H9 (cell line): ENCODE measurements around the gene LPP. TPM values are rescaled to one million over a fixed set of nuclear protein-coding genes. Genes with fewer than 3 reads are reported as not detected.

ENCODE experiments used
- DNase-seq: peaks from one replicate; pipeline ENCODE4 v3.0.0-alpha.2; 2017
- H2AFZ ChIP-seq: one replicate; pipeline ENCODE4 v1.6.1; 2013; ENCODE audit warnings: mild to moderate bottlenecking, low read length, control low read depth, moderate library complexity
- H2AK5ac ChIP-seq: 2 replicates; pipeline ENCODE4 v1.6.1; 2013; ENCODE audit warnings: low read length, control low read depth, mixed read lengths; ENCODE audit not compliant: insufficient read length
- H2BK120ac ChIP-seq: one replicate; pipeline ENCODE4 v1.6.1; 2013; ENCODE audit warnings: low read depth, mild to moderate bottlenecking, low read length, control low read depth, inconsistent platforms; ENCODE audit not compliant: poor library complexity, severe bottlenecking
- H2BK12ac ChIP-seq: 2 replicates; pipeline ENCODE4 v1.6.1; 2013; ENCODE audit warnings: low read length, control low read depth, mixed read lengths, low read depth; ENCODE audit not compliant: insufficient read length
- H2BK15ac ChIP-seq: 2 replicates; pipeline ENCODE4 v1.6.1; 2013; ENCODE audit warnings: low read depth, low read length, control low read depth
- H2BK20ac ChIP-seq: one replicate; pipeline ENCODE4 v1.6.1; 2013; ENCODE audit warnings: low read depth, mild to moderate bottlenecking, low read length, control low read depth, inconsistent platforms; ENCODE audit not compliant: poor library complexity, severe bottlenecking
- H2BK5ac ChIP-seq: 2 replicates; pipeline ENCODE4 v1.6.1; 2013; ENCODE audit warnings: low read length, control low read depth, mixed read lengths; ENCODE audit not compliant: insufficient read length
- H3K14ac ChIP-seq: 2 replicates; pipeline ENCODE4 v1.6.1; 2013; ENCODE audit warnings: low read length, control low read depth; ENCODE audit not compliant: insufficient read depth
- H3K18ac ChIP-seq: 2 replicates; pipeline ENCODE4 v1.6.1; 2013; ENCODE audit warnings: low read depth, mild to moderate bottlenecking, mixed read lengths, low read length, control low read depth; ENCODE audit not compliant: insufficient read length
- H3K23ac ChIP-seq: 2 replicates; pipeline ENCODE4 v1.6.1; 2013; ENCODE audit warnings: low read length, control low read depth, mixed read lengths, low read depth; ENCODE audit not compliant: insufficient read length
- H3K23me2 ChIP-seq: 2 replicates; pipeline ENCODE4 v1.6.1; 2013; ENCODE audit warnings: low read depth, mild to moderate bottlenecking, mixed read lengths, low read length, control low read depth; ENCODE audit not compliant: insufficient read length, poor library complexity, severe bottlenecking
- H3K27ac ChIP-seq: 2 replicates; pipeline ENCODE4 v1.5.1; 2013; ENCODE audit warnings: low read length, control low read depth, mixed read lengths, low read depth; ENCODE audit not compliant: insufficient read length
- H3K27me3 ChIP-seq: 2 replicates; pipeline ENCODE4 v1.6.1; 2013; ENCODE audit warnings: low read length, control low read depth, inconsistent platforms; ENCODE audit not compliant: insufficient read depth
- H3K4ac ChIP-seq: 2 replicates; pipeline ENCODE4 v1.6.1; 2013; ENCODE audit warnings: low read depth, mild to moderate bottlenecking, control low read depth, inconsistent platforms, low read length, moderate library complexity
- H3K4me1 ChIP-seq: 2 replicates; pipeline ENCODE4 v1.6.1; 2013; ENCODE audit warnings: low read length, control low read depth, inconsistent platforms; ENCODE audit not compliant: insufficient read depth
- H3K4me2 ChIP-seq: 2 replicates; pipeline ENCODE4 v1.6.1; 2013; ENCODE audit warnings: low read length, control low read depth, mixed read lengths; ENCODE audit not compliant: insufficient read length, insufficient read depth
- H3K56ac ChIP-seq: 2 replicates; pipeline ENCODE4 v1.6.1; 2013; ENCODE audit warnings: low read depth, mild to moderate bottlenecking, mixed read lengths, low read length, control low read depth; ENCODE audit not compliant: insufficient read length
- H3K79me1 ChIP-seq: 2 replicates; pipeline ENCODE4 v1.6.1; 2013; ENCODE audit warnings: low read depth, mild to moderate bottlenecking, moderate library complexity, low read length, control low read depth, inconsistent platforms; ENCODE audit not compliant: insufficient read depth, poor library complexity, severe bottlenecking
- H3K79me2 ChIP-seq: 2 replicates; pipeline ENCODE4 v1.6.1; 2013; ENCODE audit warnings: low read length, control low read depth, inconsistent platforms; ENCODE audit not compliant: insufficient read depth
- H3K9ac ChIP-seq: 2 replicates; pipeline ENCODE4 v1.6.1; 2013; ENCODE audit warnings: low read length, control low read depth, mixed read lengths; ENCODE audit not compliant: insufficient read length; ENCODE audit errors: extremely low read depth
- H3K9me3 ChIP-seq: one replicate; pipeline ENCODE4 v1.6.1; 2013; ENCODE audit warnings: low read depth, low read length, inconsistent platforms; ENCODE audit not compliant: control insufficient read depth
- H3T11ph ChIP-seq: one replicate; pipeline ENCODE4 v1.6.1; 2013; ENCODE audit warnings: mild to moderate bottlenecking, low read length, control low read depth, inconsistent platforms
- H4K20me1 ChIP-seq: one replicate; pipeline ENCODE4 v1.6.1; 2013; ENCODE audit not compliant: control insufficient read depth, insufficient read length, insufficient read depth
- H4K5ac ChIP-seq: 2 replicates; pipeline ENCODE4 v1.6.1; 2013; ENCODE audit warnings: low read depth, mild to moderate bottlenecking, mixed read lengths, low read length, control low read depth; ENCODE audit not compliant: insufficient read length
- H4K8ac ChIP-seq: replicated peaks from 2 replicates; pipeline ENCODE4 v1.6.1; 2013; ENCODE audit warnings: low read length, control low read depth, mixed read lengths, low read depth; ENCODE audit not compliant: insufficient read length
- H4K91ac ChIP-seq: 2 replicates; pipeline ENCODE4 v1.6.1; 2013; ENCODE audit warnings: low read depth, mild to moderate bottlenecking, moderate library complexity, mixed read lengths, low read length, control low read depth; ENCODE audit not compliant: insufficient read length
- H3K27ac Mint-ChIP-seq, 3 experiments: 2 replicates in 2 of 3; 3 replicates in 1 of 3; pipeline ENCODE4 v1.8.0; 2020 to 2021; ENCODE audit warnings: mixed read lengths in 3 of 3, mild to moderate bottlenecking in 1 of 3, moderate library complexity in 1 of 3
- H3K27me3 Mint-ChIP-seq: 2 replicates; pipeline ENCODE4 v1.8.0; 2021; ENCODE audit warnings: low read depth, mild to moderate bottlenecking, moderate library complexity, mixed read lengths
- H3K36me3 Mint-ChIP-seq, 3 experiments: 2 replicates in 2 of 3; 3 replicates in 1 of 3; pipeline ENCODE4 v1.8.0; 2020 to 2021; ENCODE audit warnings: low read depth in 3 of 3, mixed read lengths in 3 of 3; ENCODE audit not compliant: insufficient read depth in 1 of 3
- H3K4me1 Mint-ChIP-seq, 2 experiments: 2 replicates each; pipeline ENCODE4 v1.8.0; 2020; ENCODE audit warnings: mixed read lengths in 2 of 2
- H3K4me3 Mint-ChIP-seq, 2 experiments: 2 replicates in 1 of 2; 3 replicates in 1 of 2; pipeline ENCODE4 v1.8.0; 2020 to 2021; ENCODE audit warnings: mild to moderate bottlenecking in 2 of 2, mixed read lengths in 2 of 2, moderate library complexity in 1 of 2
- H3K9me3 Mint-ChIP-seq, 2 experiments: 2 replicates in 1 of 2; 3 replicates in 1 of 2; pipeline ENCODE4 v1.8.0; 2020; ENCODE audit warnings: mild to moderate bottlenecking in 2 of 2, mixed read lengths in 2 of 2, moderate library complexity in 1 of 2
- CTCF ChIP-seq: fragments of 200-600 bp; sonication (generic); conservative IDR thresholded peaks from 3 replicates; pipeline ENCODE4 v1.8.0; 2021; ENCODE audit warnings: antibody characterized with exemption, mild to moderate bottlenecking
- WGBS: extraction: QIAGEN DNeasy Blood & Tissue Kit; methylation state at CpG from one replicate; pipeline ENCODE4 v1.1.7; 2013; ENCODE audit warnings: missing lambda C conversion rate, low lambda C conversion rate, mixed read lengths; ENCODE audit not compliant: insufficient read length; ENCODE audit errors: extremely low coverage; 5-methylcytosine and 5-hydroxymethylcytosine counted together
- total RNA-seq: library from RNA; stranded (reverse); gene quantifications from 2 replicates; pipeline ENCODE4 v1.2.1, GENCODE V29; 2021

Gene LPP
- total RNA-seq, 1 experiment from 2014 or later: 64.6 TPM

GRCh38 chr3:188508454-188508853 is 354.5 kb downstream of the LPP start:
- Mint-ChIP-seq H3K36me3 (peaks cover 3 to 9% (median 6%) of the 10 kb centered on the region in 3 experiments; a peak in 6 of 7 replicates), H3K27ac (no peak overlapping the region), H3K27me3 (no peaks in the 10 kb centered on the region), H3K4me1 (peaks cover 16 to 19% of the 10 kb centered on the region in 2 experiments), H3K4me3 (no peak overlapping the region), H3K9me3 (peaks cover 9 to 11% of the 10 kb centered on the region in 2 experiments)
- Histone ChIP-seq H3T11ph (no peak overlapping the region), H2BK12ac (no peak overlapping the region), H3K4me2 (no peak overlapping the region), H4K20me1 (no peaks in the 10 kb centered on the region), H2AK5ac (no peak overlapping the region), H3K56ac (no peak overlapping the region), H3K27me3 (no peaks in the 10 kb centered on the region), H2AFZ (no peak overlapping the region), H3K79me2 (no peaks in the 10 kb centered on the region), H3K27ac (no peak overlapping the region), H4K5ac (no peak overlapping the region), H3K4me1 (no peaks in the 10 kb centered on the region; the same call in 1 of the 2 replicates), H4K91ac (no peak overlapping the region), H2BK20ac (no peak overlapping the region), H3K23me2 (no peaks in the 10 kb centered on the region), H3K23ac (no peak overlapping the region), H2BK120ac (no peak overlapping the region), H3K79me1 (no peaks in the 10 kb centered on the region), H3K14ac (no peak overlapping the region), H3K9me3 (no peaks in the 10 kb centered on the region), H3K18ac (no peak overlapping the region), H2BK5ac (no peak overlapping the region), H3K9ac (no peak overlapping the region), H3K4ac (no peak overlapping the region), H2BK15ac (no peak overlapping the region), H4K8ac (no peak overlapping the region)
- WGBS: no CpG with 5 or more reads among the region's 6 CpGs
- no peak for DNase-seq
- no peak for TF ChIP-seq CTCF
